ENCODE data around the gene RNF112.
"Not testable (repeated sequence)": the region's sequence is repeated elsewhere in the genome, so short reads cannot be mapped to it uniquely, and the experiment has no call there.

The RNF112 gene

GRCh38 chr17:19410091-19410490, 941 bp upstream of the RNF112 start:
- DNase-seq = no peak

- DNase-seq = peak in 10 of 51 donors; percentile 7 to 55 (median 18)
Observed at GRCh38 chr17:19411631-19412030, 599 bp downstream of the RNF112 start.

- no peak for DNase-seq
Observed at GRCh38 chr17:19412510-19412909, 1.5 kb downstream of the RNF112 start.

- no peak for DNase-seq
Observed at GRCh38 chr17:19412984-19413383, 2.0 kb downstream of the RNF112 start.

- no peak for DNase-seq
Observed at GRCh38 chr17:19413761-19414160, 2.7 kb downstream of the RNF112 start.

- DNase-seq = no peak
Observed at GRCh38 chr17:19414396-19415280, 3.6 kb downstream of the RNF112 start.

- no peak for DNase-seq
Observed at GRCh38 chr17:19415311-19415710, 4.3 kb downstream of the RNF112 start.

GRCh38 chr17:19415806-19416775, 5.1 kb downstream of the RNF112 start:
- DNase-seq = no peak

GRCh38 chr17:19417611-19418010, 6.6 kb downstream of the RNF112 start:
- DNase-seq = no peak

- DNase-seq = no peak
Observed at GRCh38 chr17:19418251-19418992, 7.4 kb downstream of the RNF112 start.

DNA sequence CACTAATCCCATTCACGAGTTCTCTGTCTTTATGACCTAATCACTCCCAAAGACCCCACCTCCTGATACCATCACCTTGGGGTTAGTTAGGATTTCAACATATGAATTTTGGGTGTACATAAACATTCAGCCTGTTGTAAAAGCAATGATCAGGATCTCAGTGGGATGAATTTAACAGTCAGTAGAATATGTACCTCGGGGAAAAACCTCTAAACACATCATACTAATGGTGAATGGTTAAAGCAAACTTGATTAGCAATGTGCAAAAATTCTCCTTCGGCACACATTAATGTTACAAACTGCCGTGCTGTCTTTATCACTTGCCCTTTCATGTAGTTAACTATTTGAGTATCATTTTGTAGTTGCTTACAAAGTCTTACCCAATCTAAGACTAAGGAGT, 10.2 kb downstream of the RNF112 start:
- DNase-seq = no peak

- DNase-seq = no peak
Observed at GRCh38 chr17:19421926-19422325, 10.9 kb downstream of the RNF112 start.

- no peak for DNase-seq
Observed at GRCh38 chr17:19424934-19425868, 14.2 kb downstream of the RNF112 start.

GRCh38 chr17:19426631-19427030, 15.6 kb downstream of the RNF112 start:
- DNase-seq = no peak

- no peak for DNase-seq
Observed at GRCh38 chr17:19431691-19432090, 20.7 kb downstream of the RNF112 start.

DNA sequence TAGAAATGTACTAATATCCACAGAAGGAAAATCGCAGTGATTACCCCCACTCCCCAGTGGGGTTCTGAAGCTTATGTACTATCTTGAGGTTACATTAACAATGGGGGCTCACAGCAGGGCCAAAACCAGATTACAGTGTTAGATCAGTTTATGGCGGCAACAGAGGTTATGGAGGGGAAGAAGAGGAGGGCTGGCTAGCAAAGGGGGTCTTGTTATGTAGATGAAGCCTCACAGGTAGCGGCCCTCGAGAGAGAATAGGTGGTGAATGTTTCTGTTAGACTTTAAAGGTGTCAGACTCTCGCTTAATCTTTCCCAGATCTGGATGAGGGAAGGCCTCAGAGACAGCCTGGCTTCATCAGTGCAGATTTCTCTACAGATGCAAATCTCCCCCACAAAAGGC, 22.2 kb downstream of the RNF112 start:
- no peak for DNase-seq

DNA sequence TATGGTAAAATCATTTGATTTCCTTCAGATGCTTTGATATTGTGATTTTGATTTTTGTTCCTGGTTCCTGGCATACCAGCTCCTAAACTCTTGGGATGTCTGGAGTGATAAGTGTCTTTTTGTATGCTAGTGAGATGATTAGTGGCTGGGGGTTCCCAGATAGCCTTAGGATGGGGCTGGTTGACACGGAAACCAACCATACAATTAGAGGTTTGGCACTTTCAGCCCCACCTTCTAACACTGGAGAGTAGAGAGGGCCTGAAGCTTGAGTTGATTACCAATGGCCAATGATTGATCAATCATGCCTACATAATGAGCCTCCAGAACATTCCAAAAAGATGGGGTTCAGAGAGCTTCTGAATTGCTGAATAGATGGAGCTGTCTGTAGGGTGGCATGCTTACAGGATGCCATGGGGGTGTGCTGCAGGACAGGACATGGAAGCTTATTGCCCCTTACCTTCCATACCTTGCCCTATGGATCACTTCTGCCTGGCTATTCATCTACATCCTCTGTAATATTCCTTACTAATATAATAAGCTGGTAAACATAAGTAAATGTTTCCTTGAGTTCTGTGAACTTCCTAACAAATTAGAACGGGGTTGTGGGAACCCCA, 22.8 kb downstream of the RNF112 start:
- DNase-seq = no peak

DNA sequence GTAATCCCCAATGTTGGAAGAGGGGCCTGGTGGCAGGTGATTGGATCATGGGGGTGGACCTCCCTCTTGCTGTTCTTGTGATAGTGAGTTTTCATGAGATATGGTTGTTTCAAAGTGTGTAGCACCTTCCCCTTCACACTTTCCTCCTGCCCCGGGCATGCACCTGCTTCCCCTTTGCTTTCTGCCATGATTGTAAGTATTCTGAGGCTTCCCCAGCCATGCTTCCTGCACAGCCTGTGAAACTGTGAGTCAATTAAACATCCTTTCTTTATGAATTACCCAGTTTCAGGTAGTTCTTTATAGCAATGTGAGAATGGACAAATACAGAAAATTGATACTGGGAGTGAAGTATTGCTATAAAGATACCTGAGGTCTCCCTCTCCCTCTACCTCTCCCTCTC, 29.4 kb downstream of the RNF112 start:
- DNase-seq = no peak

DNA sequence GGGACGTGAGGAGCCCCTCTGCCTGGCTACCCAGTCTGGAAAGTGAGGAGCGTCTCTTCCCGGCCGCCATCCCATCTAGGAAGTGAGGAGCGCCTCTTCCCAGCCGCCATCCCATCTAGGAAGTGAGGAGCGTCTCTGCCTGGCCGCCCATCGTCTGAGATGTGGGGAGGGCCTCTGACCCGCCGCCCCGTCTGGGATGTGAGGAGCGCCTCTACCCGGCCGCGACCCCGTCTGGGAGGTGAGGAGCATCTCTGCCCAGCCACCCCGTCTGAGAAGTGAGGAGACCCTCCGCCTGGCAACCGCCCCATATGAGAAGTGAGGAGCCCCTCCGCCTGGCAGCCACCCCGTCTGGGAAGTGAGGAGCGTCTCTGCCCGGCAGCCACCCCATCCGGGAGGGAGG, 30.3 kb downstream of the RNF112 start:
- not testable (repeated sequence) for DNase-seq

GRCh38 chr17:19442731-19443130, 31.7 kb downstream of the RNF112 start:
- no peak for DNase-seq
